WTC11 (cell line): Measurements from ENCODE around the gene SHBG. TPM values are rescaled to one million over a fixed set of nuclear protein-coding genes. Genes with fewer than 3 reads are reported as not detected.

Experiments used
- ATF3 ChIP-seq: sonication (generic); formaldehyde crosslinking; conservative IDR thresholded peaks from 2 replicates; pipeline ENCODE4 v1.8.1; 2022; ENCODE audit warnings: mild to moderate bottlenecking, missing genetic modification reagents
- CBFB ChIP-seq: sonication (generic); formaldehyde crosslinking; IDR thresholded peaks from 2 replicates; pipeline ENCODE4 v1.8.1; 2022; ENCODE audit warnings: mild to moderate bottlenecking, low read depth, missing genetic modification reagents
- CREB1 ChIP-seq: sonication (generic); formaldehyde crosslinking; IDR thresholded peaks from 2 replicates; pipeline ENCODE4 v1.8.0; 2023; ENCODE audit warnings: mild to moderate bottlenecking, missing genetic modification reagents
- CTCF ChIP-seq: fragments of 200-600 bp; IDR thresholded peaks from 2 replicates; pipeline ENCODE4 v1.8.0; 2022; ENCODE audit warnings: antibody characterized with exemption
- FOXK1 ChIP-seq: sonication (generic); formaldehyde crosslinking; IDR thresholded peaks from 2 replicates; pipeline ENCODE4 v1.8.0; 2022; ENCODE audit warnings: mild to moderate bottlenecking, moderate library complexity, missing genetic modification reagents
- GRHL2 ChIP-seq: fragments of 250-450 bp; sonication (Bioruptor Pico); IDR thresholded peaks from 2 replicates; pipeline ENCODE4 v1.8.0; 2022; ENCODE audit warnings: mild to moderate bottlenecking, moderate library complexity; ENCODE audit not compliant: insufficient replicate concordance, severe bottlenecking
- GTF2I ChIP-seq: fragments of 250-450 bp; sonication (Bioruptor Pico); conservative IDR thresholded peaks from 2 replicates; pipeline ENCODE4 v1.4.0; 2021; ENCODE audit warnings: mild to moderate bottlenecking
- JUN ChIP-seq: sonication (generic); formaldehyde crosslinking; IDR thresholded peaks from 2 replicates; pipeline ENCODE4 v1.8.0; 2023; ENCODE audit warnings: mild to moderate bottlenecking, missing genetic modification reagents
- NR3C1 ChIP-seq: sonication (generic); formaldehyde crosslinking; conservative IDR thresholded peaks from 2 replicates; pipeline ENCODE4 v1.8.1; 2023; ENCODE audit warnings: low read depth, mild to moderate bottlenecking, missing genetic modification reagents
- PRRX2 ChIP-seq: fragments of 250-450 bp; sonication (Bioruptor Pico); IDR thresholded peaks from 2 replicates; pipeline ENCODE4 v1.8.0; 2021; ENCODE audit warnings: mild to moderate bottlenecking
- SOX15 ChIP-seq: fragments of 250-450 bp; sonication (Bioruptor Pico); IDR thresholded peaks from 2 replicates; pipeline ENCODE4 v1.9.0; 2021; ENCODE audit warnings: mild to moderate bottlenecking
- ZNF219 ChIP-seq: sonication (generic); formaldehyde crosslinking; IDR thresholded peaks from 2 replicates; pipeline ENCODE4 v1.8.0; 2023; ENCODE audit warnings: missing genetic modification reagents, mild to moderate bottlenecking, borderline replicate concordance
- ZNF416 ChIP-seq: fragments of 250-450 bp; sonication (Bioruptor Pico); IDR thresholded peaks from 2 replicates; pipeline ENCODE4 v1.9.0; 2021; ENCODE audit warnings: mild to moderate bottlenecking, inconsistent platforms
- ZNF512 ChIP-seq: sonication (generic); formaldehyde crosslinking; IDR thresholded peaks from 2 replicates; pipeline ENCODE4 v1.8.1; 2022; ENCODE audit warnings: missing genetic modification reagents, borderline replicate concordance
- total RNA-seq: library from RNA; stranded (reverse); gene quantifications from 3 replicates; pipeline ENCODE4 v1.2.3, GENCODE V29; 2021
- TF ChIP-seq, protein P1 (sequence below): sonication (generic); formaldehyde crosslinking; IDR thresholded peaks from 2 replicates; pipeline ENCODE4 v1.8.1; 2023; ENCODE audit warnings: mild to moderate bottlenecking, missing genetic modification reagents, moderate library complexity
- TF ChIP-seq, protein P2 (sequence below): sonication (generic); formaldehyde crosslinking; IDR thresholded peaks from 2 replicates; pipeline ENCODE4 v1.8.1; 2022; ENCODE audit warnings: low read depth, mild to moderate bottlenecking, moderate library complexity, missing genetic modification reagents, borderline replicate concordance
- TF ChIP-seq, protein P3 (sequence below): sonication (generic); formaldehyde crosslinking; IDR thresholded peaks from 2 replicates; pipeline ENCODE4 v1.8.0; 2023; ENCODE audit warnings: missing genetic modification reagents, mild to moderate bottlenecking, borderline replicate concordance
- TF ChIP-seq, protein P4 (sequence below): sonication (generic); formaldehyde crosslinking; IDR thresholded peaks from 2 replicates; pipeline ENCODE4 v1.8.0; 2023; ENCODE audit warnings: mild to moderate bottlenecking, missing genetic modification reagents
- TF ChIP-seq, protein P5 (sequence below): sonication (generic); formaldehyde crosslinking; IDR thresholded peaks from 2 replicates; pipeline ENCODE4 v1.8.0; 2022; ENCODE audit warnings: mild to moderate bottlenecking, missing genetic modification reagents

SHBG gene
- total RNA-seq, 1 experiment from 2014 or later, result 0.83 TPM

DNA sequence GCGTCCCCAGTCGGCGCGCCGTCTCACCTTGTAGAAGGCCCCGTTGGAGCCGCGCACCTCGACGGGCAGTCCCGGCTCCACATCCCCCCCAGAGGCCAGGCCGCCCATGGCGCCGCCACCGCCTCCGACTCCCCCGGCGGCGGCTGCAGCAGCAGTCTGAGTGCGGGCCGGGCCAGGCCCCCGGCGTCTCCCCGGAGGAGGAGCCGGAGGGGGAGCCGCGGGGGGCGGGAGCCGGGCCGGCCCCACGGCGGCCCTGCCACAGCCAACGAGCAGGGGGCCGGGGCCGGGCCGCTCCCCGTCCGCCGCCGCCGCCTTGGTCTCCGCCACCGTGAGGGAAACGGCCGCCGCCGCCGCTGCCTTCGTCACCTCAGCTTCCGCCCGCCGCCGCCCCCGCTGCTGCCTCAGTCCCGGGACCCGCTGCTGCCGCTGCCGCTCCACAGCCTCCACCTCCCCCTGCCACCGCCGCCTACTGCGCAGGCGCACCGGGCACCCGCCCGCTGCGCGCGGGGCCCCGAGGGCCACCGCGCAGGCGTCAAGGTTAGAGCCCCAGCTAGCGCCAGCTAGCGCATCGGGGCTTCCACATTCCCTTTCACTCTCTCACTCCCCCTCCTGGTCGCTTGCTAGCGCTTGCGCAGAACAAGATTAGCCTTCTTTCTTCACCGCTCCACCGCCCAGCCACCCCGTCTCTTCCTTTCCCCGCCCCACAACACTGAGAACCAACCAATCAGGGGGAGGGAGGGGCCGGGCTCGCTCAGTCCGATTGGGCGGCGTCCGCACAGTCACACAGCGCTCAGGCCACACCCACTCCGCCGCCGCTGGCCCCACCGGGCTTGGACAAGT is 15.3 kb upstream of the SHBG start, which contains the start of gene FXR2 (continued):
- TF ChIP-seq ZNF512 (CRISPR knock-in tag), result no peak
- TF ChIP-seq FOXK1, result peak; percentile 64; the same call in 1 of the 2 replicates
- TF ChIP-seq ATF3, result no peak
- TF ChIP-seq, protein P1, sequence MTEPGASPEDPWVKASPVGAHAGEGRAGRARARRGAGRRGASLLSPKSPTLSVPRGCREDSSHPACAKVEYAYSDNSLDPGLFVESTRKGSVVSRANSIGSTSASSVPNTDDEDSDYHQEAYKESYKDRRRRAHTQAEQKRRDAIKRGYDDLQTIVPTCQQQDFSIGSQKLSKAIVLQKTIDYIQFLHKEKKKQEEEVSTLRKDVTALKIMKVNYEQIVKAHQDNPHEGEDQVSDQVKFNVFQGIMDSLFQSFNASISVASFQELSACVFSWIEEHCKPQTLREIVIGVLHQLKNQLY (CRISPR knock-in tag), result no peak
- TF ChIP-seq, protein P2, sequence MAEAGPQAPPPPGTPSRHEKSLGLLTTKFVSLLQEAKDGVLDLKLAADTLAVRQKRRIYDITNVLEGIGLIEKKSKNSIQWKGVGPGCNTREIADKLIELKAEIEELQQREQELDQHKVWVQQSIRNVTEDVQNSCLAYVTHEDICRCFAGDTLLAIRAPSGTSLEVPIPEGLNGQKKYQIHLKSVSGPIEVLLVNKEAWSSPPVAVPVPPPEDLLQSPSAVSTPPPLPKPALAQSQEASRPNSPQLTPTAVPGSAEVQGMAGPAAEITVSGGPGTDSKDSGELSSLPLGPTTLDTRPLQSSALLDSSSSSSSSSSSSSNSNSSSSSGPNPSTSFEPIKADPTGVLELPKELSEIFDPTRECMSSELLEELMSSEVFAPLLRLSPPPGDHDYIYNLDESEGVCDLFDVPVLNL (CRISPR knock-in tag), result no peak
- peak; percentile 36; the same call in 1 of the 2 replicates for TF ChIP-seq CTCF
- no peak for TF ChIP-seq JUN
- TF ChIP-seq PRRX2, result no peak
- TF ChIP-seq, protein P3, sequence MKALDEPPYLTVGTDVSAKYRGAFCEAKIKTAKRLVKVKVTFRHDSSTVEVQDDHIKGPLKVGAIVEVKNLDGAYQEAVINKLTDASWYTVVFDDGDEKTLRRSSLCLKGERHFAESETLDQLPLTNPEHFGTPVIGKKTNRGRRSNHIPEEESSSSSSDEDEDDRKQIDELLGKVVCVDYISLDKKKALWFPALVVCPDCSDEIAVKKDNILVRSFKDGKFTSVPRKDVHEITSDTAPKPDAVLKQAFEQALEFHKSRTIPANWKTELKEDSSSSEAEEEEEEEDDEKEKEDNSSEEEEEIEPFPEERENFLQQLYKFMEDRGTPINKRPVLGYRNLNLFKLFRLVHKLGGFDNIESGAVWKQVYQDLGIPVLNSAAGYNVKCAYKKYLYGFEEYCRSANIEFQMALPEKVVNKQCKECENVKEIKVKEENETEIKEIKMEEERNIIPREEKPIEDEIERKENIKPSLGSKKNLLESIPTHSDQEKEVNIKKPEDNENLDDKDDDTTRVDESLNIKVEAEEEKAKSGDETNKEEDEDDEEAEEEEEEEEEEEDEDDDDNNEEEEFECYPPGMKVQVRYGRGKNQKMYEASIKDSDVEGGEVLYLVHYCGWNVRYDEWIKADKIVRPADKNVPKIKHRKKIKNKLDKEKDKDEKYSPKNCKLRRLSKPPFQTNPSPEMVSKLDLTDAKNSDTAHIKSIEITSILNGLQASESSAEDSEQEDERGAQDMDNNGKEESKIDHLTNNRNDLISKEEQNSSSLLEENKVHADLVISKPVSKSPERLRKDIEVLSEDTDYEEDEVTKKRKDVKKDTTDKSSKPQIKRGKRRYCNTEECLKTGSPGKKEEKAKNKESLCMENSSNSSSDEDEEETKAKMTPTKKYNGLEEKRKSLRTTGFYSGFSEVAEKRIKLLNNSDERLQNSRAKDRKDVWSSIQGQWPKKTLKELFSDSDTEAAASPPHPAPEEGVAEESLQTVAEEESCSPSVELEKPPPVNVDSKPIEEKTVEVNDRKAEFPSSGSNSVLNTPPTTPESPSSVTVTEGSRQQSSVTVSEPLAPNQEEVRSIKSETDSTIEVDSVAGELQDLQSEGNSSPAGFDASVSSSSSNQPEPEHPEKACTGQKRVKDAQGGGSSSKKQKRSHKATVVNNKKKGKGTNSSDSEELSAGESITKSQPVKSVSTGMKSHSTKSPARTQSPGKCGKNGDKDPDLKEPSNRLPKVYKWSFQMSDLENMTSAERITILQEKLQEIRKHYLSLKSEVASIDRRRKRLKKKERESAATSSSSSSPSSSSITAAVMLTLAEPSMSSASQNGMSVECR (CRISPR knock-in tag), result no peak
- TF ChIP-seq ZNF219 (CRISPR knock-in tag), result no peak
- TF ChIP-seq, protein P4, sequence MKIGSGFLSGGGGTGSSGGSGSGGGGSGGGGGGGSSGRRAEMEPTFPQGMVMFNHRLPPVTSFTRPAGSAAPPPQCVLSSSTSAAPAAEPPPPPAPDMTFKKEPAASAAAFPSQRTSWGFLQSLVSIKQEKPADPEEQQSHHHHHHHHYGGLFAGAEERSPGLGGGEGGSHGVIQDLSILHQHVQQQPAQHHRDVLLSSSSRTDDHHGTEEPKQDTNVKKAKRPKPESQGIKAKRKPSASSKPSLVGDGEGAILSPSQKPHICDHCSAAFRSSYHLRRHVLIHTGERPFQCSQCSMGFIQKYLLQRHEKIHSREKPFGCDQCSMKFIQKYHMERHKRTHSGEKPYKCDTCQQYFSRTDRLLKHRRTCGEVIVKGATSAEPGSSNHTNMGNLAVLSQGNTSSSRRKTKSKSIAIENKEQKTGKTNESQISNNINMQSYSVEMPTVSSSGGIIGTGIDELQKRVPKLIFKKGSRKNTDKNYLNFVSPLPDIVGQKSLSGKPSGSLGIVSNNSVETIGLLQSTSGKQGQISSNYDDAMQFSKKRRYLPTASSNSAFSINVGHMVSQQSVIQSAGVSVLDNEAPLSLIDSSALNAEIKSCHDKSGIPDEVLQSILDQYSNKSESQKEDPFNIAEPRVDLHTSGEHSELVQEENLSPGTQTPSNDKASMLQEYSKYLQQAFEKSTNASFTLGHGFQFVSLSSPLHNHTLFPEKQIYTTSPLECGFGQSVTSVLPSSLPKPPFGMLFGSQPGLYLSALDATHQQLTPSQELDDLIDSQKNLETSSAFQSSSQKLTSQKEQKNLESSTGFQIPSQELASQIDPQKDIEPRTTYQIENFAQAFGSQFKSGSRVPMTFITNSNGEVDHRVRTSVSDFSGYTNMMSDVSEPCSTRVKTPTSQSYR, result no peak
- TF ChIP-seq CREB1 (CRISPR knock-in tag), result no peak
- TF ChIP-seq ZNF416 (CRISPR knock-in tag), result no peak
- no peak for TF ChIP-seq SOX15 (CRISPR knock-in tag)
- TF ChIP-seq GRHL2 (CRISPR knock-in tag), result no peak
- TF ChIP-seq CBFB (CRISPR knock-in tag), result no peak
- TF ChIP-seq GTF2I, result no peak
- no peak for TF ChIP-seq NR3C1 (CRISPR knock-in tag)
- TF ChIP-seq, protein P5, sequence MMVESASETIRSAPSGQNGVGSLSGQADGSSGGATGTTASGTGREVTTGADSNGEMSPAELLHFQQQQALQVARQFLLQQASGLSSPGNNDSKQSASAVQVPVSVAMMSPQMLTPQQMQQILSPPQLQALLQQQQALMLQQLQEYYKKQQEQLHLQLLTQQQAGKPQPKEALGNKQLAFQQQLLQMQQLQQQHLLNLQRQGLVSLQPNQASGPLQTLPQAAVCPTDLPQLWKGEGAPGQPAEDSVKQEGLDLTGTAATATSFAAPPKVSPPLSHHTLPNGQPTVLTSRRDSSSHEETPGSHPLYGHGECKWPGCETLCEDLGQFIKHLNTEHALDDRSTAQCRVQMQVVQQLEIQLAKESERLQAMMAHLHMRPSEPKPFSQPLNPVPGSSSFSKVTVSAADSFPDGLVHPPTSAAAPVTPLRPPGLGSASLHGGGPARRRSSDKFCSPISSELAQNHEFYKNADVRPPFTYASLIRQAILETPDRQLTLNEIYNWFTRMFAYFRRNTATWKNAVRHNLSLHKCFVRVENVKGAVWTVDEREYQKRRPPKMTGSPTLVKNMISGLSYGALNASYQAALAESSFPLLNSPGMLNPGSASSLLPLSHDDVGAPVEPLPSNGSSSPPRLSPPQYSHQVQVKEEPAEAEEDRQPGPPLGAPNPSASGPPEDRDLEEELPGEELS (CRISPR knock-in tag), result 0 out of 2 replicates have a peak, but pooled peaks have one; percentile 42
